GM18519 (cell line): Measurements from ENCODE around the gene ANKRD13B.

ENCODE experiments used
- ATAC-seq: cut with Tn5 transposase; IDR thresholded peaks from one replicate; pipeline ENCODE4 v1.9.1; 2021; ENCODE audit warnings: mild to moderate bottlenecking, moderate library complexity; ENCODE audit not compliant: unreplicated experiment, low FRiP score

The ANKRD13B gene

GRCh38 chr17:29568331-29569244, 24.3 kb upstream of the ANKRD13B start, which contains the start of gene TP53I13:
Gene TP53I13 (plus strand): TSS chr17:29568701. CDS start chr17:29568759, 58 bp downstream.
- ATAC-seq = no peak

GRCh38 chr17:29569245-29569950, 23.5 kb upstream of the ANKRD13B start:
- ATAC-seq = no peak

- ATAC-seq = no peak
Measured at GRCh38 chr17:29570521-29570920, 22.4 kb upstream of the ANKRD13B start.

GRCh38 chr17:29571486-29571882, 21.4 kb upstream of the ANKRD13B start:
- no peak for ATAC-seq

- ATAC-seq = no peak
Measured at GRCh38 chr17:29571883-29572681, 20.9 kb upstream of the ANKRD13B start.

- ATAC-seq = no peak
Measured at GRCh38 chr17:29572691-29573557, 20.0 kb upstream of the ANKRD13B start.

- no peak for ATAC-seq
Measured at GRCh38 chr17:29573558-29573869, 19.4 kb upstream of the ANKRD13B start.

- no peak for ATAC-seq
Measured at GRCh38 chr17:29573871-29574731, 18.8 kb upstream of the ANKRD13B start.

GRCh38 chr17:29574732-29575510, 18.0 kb upstream of the ANKRD13B start:
- no peak for ATAC-seq

- no peak for ATAC-seq
Measured at GRCh38 chr17:29575511-29576213, 17.3 kb upstream of the ANKRD13B start.

GRCh38 chr17:29576214-29577000, 16.5 kb upstream of the ANKRD13B start:
- no peak for ATAC-seq

- ATAC-seq = no peak
Measured at GRCh38 chr17:29577001-29577370, 15.9 kb upstream of the ANKRD13B start.

- no peak for ATAC-seq
Measured at GRCh38 chr17:29577385-29578211, 15.3 kb upstream of the ANKRD13B start.

GRCh38 chr17:29578626-29579485, 14.1 kb upstream of the ANKRD13B start:
- no peak for ATAC-seq
